Glutamatergic neuron (in vitro differentiated cells): ENCODE results near the gene GLIS1. TPM values are rescaled to one million over a fixed set of nuclear protein-coding genes. Genes with fewer than 3 reads are reported as not detected.
A peak's percentile ranks its signal among the peaks of the same experiment; 100 is the strongest.

Source experiments
- DNase-seq: peaks from one replicate; pipeline ENCODE4 v3.0.0; 2022
- H3K27ac Mint-ChIP-seq: one replicate; pipeline ENCODE4 v1.8.0; 2020; ENCODE audit warnings: mild to moderate bottlenecking, mixed read lengths, inconsistent platforms; ENCODE audit not compliant: unreplicated experiment
- H3K27me3 Mint-ChIP-seq: one replicate; pipeline ENCODE4 v1.8.0; 2020; ENCODE audit warnings: mild to moderate bottlenecking, moderate library complexity, mixed read lengths, inconsistent platforms; ENCODE audit not compliant: unreplicated experiment
- H3K36me3 Mint-ChIP-seq: one replicate; pipeline ENCODE4 v1.8.0; 2020; ENCODE audit warnings: mild to moderate bottlenecking, mixed read lengths, inconsistent platforms; ENCODE audit not compliant: unreplicated experiment
- H3K4me1 Mint-ChIP-seq: one replicate; pipeline ENCODE4 v1.8.0; 2020; ENCODE audit warnings: mild to moderate bottlenecking, low read depth, mixed read lengths, inconsistent platforms; ENCODE audit not compliant: unreplicated experiment
- H3K4me3 Mint-ChIP-seq: one replicate; pipeline ENCODE4 v1.8.0; 2020; ENCODE audit warnings: mild to moderate bottlenecking, mixed read lengths, inconsistent platforms; ENCODE audit not compliant: unreplicated experiment
- H3K9me3 Mint-ChIP-seq: one replicate; pipeline ENCODE4 v1.8.0; 2020; ENCODE audit warnings: mild to moderate bottlenecking, moderate library complexity, mixed read lengths, inconsistent platforms; ENCODE audit not compliant: unreplicated experiment
- total RNA-seq: library from RNA; stranded (reverse); fragmentation: NEBNext Ultra II Directional; extraction: Animal tissue kit (Norgen Biotek cat#: 25700); gene quantifications from one replicate; pipeline ENCODE4 v1.2.1, GENCODE V29; 2021; ENCODE audit not compliant: unreplicated experiment
- TF ChIP-seq, protein P1 (sequence below): fragments of 200-600 bp; sonication (generic); IDR thresholded peaks from one replicate; pipeline ENCODE4 v1.5.0; 2021; ENCODE audit not compliant: partially characterized antibody, unreplicated experiment

GLIS1 gene
- total RNA-seq, 1 donor from 2014 or later: 0.76 TPM

DNA sequence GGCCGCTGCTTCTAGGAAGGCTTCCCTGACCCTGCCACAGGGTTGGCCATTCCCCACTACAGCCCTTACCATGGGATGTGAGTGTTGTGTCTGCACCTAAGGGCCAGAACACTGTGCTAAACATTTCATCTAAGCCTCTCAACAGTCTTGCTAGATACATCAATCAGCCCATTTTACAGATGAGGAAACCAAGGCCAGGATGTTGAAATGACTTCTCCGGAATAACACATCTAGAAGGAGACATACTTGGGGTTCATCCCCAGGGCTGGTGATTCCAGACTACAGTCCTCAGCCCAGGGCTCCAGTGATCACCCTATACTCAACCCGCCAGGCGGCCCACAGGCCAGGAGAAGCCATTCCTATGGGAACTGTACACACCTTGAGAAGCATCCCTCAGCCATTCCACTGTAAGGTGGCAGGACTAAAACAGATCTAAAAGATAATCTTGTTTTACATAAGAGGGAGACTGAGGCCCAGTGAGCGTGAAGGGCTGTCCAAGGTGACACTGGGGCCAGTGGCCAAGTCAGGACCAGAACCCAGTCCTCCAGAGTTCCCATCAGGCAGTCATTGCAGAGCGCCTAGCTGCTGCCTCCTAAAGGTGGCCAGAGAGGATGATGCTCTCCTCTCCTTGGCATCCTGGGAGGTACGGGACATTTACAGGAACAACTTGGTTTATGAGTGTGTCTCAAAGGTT is 119.5 kb downstream of the GLIS1 start:
- TF ChIP-seq, protein P1, sequence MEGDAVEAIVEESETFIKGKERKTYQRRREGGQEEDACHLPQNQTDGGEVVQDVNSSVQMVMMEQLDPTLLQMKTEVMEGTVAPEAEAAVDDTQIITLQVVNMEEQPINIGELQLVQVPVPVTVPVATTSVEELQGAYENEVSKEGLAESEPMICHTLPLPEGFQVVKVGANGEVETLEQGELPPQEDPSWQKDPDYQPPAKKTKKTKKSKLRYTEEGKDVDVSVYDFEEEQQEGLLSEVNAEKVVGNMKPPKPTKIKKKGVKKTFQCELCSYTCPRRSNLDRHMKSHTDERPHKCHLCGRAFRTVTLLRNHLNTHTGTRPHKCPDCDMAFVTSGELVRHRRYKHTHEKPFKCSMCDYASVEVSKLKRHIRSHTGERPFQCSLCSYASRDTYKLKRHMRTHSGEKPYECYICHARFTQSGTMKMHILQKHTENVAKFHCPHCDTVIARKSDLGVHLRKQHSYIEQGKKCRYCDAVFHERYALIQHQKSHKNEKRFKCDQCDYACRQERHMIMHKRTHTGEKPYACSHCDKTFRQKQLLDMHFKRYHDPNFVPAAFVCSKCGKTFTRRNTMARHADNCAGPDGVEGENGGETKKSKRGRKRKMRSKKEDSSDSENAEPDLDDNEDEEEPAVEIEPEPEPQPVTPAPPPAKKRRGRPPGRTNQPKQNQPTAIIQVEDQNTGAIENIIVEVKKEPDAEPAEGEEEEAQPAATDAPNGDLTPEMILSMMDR: no peak
- Mint-ChIP-seq H3K4me1 (peaks cover 16% of the 10 kb centered on the region), H3K36me3 (no peaks in the 10 kb centered on the region), H3K4me3 (no peak overlapping the region), H3K9me3 (peaks cover 5% of the 10 kb centered on the region), H3K27me3 (peaks cover 5% of the 10 kb centered on the region), H3K27ac (no peak overlapping the region)
- no peak for DNase-seq

DNA sequence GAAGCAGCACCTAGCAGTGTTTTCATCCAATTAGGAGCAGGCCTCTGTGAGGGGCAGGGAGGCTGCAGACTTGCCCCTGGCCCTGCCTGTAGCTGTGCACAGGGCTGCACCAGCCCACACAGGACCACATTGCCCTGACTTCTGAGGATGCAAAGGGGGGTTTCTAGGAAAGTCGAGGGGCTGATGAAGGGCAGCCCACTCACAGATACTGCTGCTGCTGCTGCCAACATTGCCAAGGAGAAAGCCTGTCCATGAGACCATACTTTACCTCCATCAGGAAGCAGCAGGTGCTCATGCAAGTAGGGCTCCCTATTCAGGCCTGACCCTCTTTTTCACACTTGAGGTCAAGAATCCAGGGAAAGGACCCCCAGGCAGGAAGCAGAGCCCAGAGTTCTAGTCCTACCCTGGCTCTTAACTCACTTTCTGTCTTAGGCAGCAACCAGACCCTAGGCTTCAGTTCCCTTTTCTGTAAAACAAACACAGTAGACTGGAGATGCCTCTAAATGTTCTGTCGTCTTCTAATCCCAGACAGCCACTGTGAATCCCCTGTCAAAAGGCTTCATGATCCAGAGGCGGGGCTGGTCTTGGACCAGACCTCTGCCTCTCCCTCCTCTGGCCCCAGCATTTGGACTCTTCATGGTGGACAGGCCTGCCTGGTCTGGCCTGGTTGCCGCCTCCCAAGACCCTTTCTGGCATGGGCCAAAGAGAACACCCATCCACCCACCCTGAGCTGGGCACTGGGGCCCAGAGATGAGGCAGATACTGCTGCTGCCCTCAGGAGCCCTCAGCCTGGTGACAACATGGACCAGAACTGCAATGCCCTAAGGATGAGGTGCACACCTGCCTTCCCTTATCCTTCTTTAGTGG is 120.2 kb downstream of the GLIS1 start:
- Mint-ChIP-seq H3K9me3 (peaks cover 3% of the 10 kb centered on the region), H3K4me1 (peaks cover 16% of the 10 kb centered on the region), H3K4me3 (no peak overlapping the region), H3K27ac (no peak overlapping the region), H3K36me3 (no peaks in the 10 kb centered on the region), H3K27me3 (peaks cover 5% of the 10 kb centered on the region)
- TF ChIP-seq, protein P1: no peak
- DNase-seq: no peak

DNA sequence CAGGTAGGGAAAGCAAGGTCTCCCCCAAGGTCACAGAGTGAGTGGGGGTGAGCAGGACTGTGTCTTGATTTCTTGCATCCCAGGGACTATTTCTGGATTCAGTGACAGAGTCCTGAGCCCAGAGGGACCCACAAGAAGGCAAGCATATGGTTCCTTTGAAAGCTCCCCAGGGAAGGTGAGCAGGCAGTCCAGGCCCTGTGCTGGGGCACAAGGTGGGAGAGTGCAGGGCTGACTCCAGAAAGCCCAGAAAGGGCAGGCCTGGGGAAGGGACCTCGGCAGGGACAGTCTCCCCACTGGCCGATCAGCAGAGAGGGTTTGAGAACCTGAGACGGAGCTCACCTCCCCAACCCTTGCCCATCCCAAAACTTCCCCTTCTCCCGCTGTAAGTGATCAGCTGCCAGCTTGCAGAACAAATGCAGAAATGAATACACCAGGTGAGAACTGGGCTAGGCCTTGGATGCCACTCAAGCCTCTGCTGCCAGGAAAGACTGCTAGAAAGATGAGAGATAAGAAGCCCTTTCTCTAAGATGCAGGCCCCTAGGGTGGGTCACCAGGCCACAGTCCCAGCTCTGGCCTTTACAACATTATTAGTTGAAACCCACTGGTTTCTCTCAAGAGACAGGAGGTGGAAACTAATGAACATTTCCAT is 121.0 kb downstream of the GLIS1 start:
- no peak for DNase-seq
- Mint-ChIP-seq H3K36me3 (no peaks in the 10 kb centered on the region), H3K27me3 (peaks cover 5% of the 10 kb centered on the region), H3K4me1 (peaks cover 16% of the 10 kb centered on the region), H3K4me3 (peak overlapping the region; percentile 30), H3K9me3 (peaks cover 2% of the 10 kb centered on the region), H3K27ac (peak overlapping the region; percentile 11)
- TF ChIP-seq, protein P1: no peak

DNA sequence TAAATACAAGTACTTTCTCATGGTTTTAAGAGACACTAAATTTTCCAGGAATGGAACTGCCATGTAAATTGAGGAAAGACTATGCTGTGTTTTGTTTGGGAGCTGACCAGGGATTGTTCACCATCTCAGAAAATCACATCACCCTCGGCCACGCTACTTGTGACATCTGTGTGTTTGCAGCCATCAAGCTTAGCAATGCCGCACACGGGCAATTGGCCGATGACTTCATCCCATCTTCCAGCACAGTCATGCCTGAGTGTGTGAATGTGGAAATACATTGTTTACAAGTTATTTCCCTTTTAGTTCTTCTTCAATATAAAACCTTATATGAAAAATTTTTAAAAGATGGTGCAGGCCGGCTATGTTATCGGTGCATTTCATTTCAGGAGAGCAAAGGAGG is 121.6 kb downstream of the GLIS1 start:
- Mint-ChIP-seq H3K36me3 (peaks cover under 1% of the 10 kb centered on the region), H3K4me3 (peak overlapping the region; percentile 30), H3K9me3 (peaks cover 2% of the 10 kb centered on the region), H3K27me3 (peaks cover 5% of the 10 kb centered on the region), H3K4me1 (peaks cover 16% of the 10 kb centered on the region), H3K27ac (peak overlapping the region; percentile 11)
- DNase-seq: no peak
- TF ChIP-seq, protein P1: no peak
